Muscle layer of colon (tissue), 2 donors: Measurements from ENCODE around the gene ATXN3.
"Not testable (repeated sequence)": the region's sequence is repeated elsewhere in the genome, so short reads cannot be mapped to it uniquely, and the experiment has no call there.

Source experiments
- H3K27ac ChIP-seq: one replicate; pipeline ENCODE4 v1.7.0; 2013; ENCODE audit warnings: low read depth, mild to moderate bottlenecking, low read length, moderate library complexity
- H3K27me3 ChIP-seq, 2 donors: one replicate each; pipeline ENCODE4 v1.7.0; 2013; ENCODE audit warnings: low read length in 2 of 2, mild to moderate bottlenecking in 2 of 2; ENCODE audit not compliant: insufficient read depth in 2 of 2, control insufficient read depth in 1 of 2
- H3K36me3 ChIP-seq: one replicate; pipeline ENCODE4 v1.7.0; 2013; ENCODE audit warnings: mild to moderate bottlenecking, low read length; ENCODE audit not compliant: insufficient read depth
- H3K4me1 ChIP-seq: one replicate; pipeline ENCODE4 v1.7.0; 2013; ENCODE audit warnings: mild to moderate bottlenecking, low read length; ENCODE audit not compliant: insufficient read depth
- H3K4me3 ChIP-seq, 2 donors: one replicate each; pipeline ENCODE4 v1.7.0; 2013; ENCODE audit warnings: low read length in 2 of 2, low read depth in 1 of 2, mild to moderate bottlenecking in 1 of 2, moderate library complexity in 1 of 2
- H3K9ac ChIP-seq: one replicate; pipeline ENCODE4 v1.7.0; 2013; ENCODE audit warnings: low read length
- H3K9me3 ChIP-seq: one replicate; pipeline ENCODE4 v1.7.0; 2013; ENCODE audit warnings: mild to moderate bottlenecking, low read length
- donor health status: abdominal sarcoma.
- donor health status: Adenocarcinoma of cecum.

The ATXN3 gene

DNA sequence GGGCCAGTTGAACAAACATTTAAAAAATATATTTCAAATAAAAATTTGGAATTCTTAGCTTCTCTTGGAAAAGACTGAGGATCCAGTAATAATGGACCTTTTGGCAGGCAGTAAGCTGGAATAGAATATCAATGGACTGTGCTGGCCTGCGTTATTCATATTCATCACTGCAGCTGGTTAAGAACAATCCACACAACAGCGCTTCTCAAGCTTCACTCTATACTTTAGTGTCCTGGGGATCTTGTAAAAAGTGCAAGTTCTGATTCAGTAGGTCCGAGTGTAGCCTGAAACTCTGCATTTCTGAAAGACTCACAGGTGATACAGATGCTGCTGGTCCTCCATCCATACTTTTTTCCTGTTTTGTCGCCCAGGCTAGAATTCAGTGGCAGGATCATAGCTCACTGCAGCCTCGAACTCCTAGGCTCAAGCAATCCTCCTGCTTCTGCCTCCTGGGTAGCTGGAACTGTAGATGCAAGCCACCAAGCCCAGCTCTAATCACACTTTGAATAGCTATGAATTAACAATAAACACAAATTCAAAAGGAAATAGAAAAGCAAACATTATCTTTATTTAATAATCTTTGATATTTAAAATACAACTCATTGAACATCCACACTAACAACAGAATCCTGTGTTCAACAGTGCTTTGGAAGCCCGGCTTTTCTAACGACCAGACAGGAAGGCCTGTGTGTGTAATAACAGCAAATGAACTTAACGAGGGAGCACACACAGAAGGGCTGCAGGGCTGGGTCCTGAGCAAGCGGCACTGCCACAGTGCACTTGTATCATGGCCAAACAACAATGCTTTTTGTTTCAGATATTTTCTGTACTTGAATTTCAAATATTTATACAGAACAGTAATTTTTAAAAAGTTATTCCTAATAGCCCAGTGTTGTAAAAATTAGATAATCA is 48.1 kb downstream of the ATXN3 start:
- Histone ChIP-seq H3K27ac (no peak overlapping the region), H3K4me1 (no peaks in the 10 kb centered on the region), H3K9ac (no peak overlapping the region), H3K36me3 (peaks cover 3% of the 10 kb centered on the region), H3K9me3 (no peaks in the 10 kb centered on the region), H3K27me3 (no peaks in the 10 kb centered on the region), H3K4me3 (no peak overlapping the region)

DNA sequence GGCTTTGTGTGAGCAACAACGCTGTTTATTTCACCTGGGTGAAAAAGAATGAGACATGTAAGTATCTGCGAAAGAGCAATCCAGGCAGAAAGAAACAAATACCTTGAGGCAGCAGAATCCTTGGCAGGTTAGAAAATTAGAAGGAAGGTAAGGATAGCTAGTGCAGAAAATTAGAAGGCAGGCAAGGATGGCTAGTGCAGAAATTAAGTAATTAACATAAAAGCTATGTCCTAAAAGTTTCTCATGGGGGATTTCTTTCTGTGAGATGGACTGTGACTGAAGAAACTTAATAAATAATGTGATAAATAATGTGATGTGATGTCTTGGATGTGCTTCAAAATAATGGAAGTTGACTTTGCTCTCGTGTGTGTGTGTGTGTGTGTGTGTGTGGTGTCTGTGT is 56.6 kb downstream of the ATXN3 start:
- H3K9me3 ChIP-seq = no peaks in the 10 kb centered on the region
- H3K9ac ChIP-seq = no peak overlapping the region
- no peaks in the 10 kb centered on the region for H3K4me1 ChIP-seq
- H3K27ac ChIP-seq = no peak overlapping the region
- H3K36me3 ChIP-seq = no peaks in the 10 kb centered on the region
- no peaks in the 10 kb centered on the region for H3K27me3 ChIP-seq
- H3K4me3 ChIP-seq = no peak overlapping the region

DNA sequence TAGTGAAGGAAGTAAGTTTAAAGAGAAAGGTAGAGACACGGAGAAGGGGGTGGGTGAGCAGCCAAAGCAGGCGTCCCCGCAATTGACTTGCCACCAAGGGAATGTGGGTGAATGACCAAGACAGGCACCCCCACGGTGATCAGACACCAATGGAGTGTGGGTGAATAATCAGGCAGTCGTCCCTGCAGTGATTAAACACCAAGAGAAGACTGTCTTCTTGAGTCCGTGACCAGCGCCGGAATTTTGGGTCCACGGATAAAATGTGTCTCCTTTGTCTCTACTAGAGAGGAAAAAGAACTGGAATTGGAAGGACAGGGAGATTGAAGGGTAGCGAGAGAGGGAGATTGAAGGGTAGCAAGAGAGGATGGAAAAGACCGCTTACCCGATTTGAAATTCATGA is 57.2 kb downstream of the ATXN3 start:
- H3K27me3 ChIP-seq, H3K4me1 ChIP-seq, H3K9ac ChIP-seq, H3K4me3 ChIP-seq, H3K36me3 ChIP-seq, H3K27ac ChIP-seq, H3K9me3 ChIP-seq: not testable (repeated sequence)

DNA sequence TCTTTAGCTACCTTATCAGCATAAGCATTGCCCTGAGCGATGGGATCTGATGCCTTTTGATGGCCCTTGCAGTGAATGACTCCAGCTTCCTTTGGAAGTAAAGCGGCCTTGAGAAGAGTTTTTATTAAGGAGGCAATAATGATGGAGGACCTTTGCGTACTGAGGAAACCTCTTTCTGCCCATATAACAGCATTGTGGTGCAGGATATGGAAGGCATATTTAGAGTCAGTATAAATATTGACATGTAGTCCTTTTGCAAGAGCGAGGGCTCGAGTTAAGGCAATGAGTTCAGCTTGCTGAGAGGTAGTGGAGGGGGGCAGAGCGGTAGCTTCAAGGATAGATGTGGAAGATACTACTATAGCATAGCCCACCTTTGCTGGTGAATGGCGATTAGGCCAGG is 60.5 kb downstream of the ATXN3 start:
- not testable (repeated sequence) for H3K36me3 ChIP-seq, H3K4me1 ChIP-seq, H3K27me3 ChIP-seq, H3K9ac ChIP-seq, H3K9me3 ChIP-seq, H3K27ac ChIP-seq, H3K4me3 ChIP-seq

DNA sequence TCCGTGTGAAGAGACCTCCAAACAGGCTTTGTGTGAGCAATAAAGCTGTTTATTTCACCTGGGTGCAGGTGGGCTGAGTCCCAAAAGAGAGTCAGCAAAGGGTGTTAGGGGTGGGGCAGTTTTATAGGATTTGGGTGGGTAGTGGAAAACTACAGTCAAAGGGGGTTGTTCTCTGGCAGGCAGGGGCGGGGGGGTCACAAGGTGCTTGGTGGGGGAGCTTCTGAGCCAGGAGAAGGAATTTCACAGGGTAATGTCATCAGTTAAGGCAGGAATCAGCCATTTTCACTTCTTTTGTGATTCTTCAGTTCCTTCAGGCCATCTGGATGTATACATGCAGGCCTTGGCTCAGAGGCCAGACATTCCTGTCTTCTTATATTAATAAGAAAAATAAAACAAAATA is 64.6 kb downstream of the ATXN3 start:
- H3K9me3 ChIP-seq, H3K27me3 ChIP-seq, H3K4me3 ChIP-seq, H3K9ac ChIP-seq, H3K36me3 ChIP-seq, H3K27ac ChIP-seq: not testable (repeated sequence)
- H3K4me1 ChIP-seq = peaks cover 19% of the 10 kb centered on the region

DNA sequence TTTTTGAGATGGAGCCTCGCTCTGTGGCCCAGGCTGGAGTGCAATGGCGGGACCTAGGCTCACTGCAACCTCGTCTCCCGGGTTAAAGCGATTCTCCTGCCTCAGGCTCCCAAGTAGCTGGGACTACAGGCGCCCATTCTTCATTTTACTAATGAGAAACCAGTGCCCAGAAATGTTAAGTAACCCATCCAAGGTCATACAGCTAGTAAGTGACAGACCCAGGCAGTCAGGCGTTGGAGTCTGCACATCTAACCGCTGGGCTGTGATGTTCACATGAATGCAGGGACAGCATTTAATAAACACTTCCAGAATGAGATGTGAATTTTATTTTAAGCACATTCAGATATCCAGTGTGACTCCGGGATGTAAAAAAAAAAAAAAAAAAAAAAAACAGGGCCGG is 65.2 kb downstream of the ATXN3 start:
- peaks cover 25% of the 10 kb centered on the region for H3K4me1 ChIP-seq
- peak overlapping the region in 1 of 2 donors; percentile 94 for H3K4me3 ChIP-seq
- H3K9ac ChIP-seq = no peak overlapping the region
- H3K36me3 ChIP-seq = no peaks in the 10 kb centered on the region
- H3K27me3 ChIP-seq = no peaks in the 10 kb centered on the region
- H3K9me3 ChIP-seq = no peaks in the 10 kb centered on the region
- H3K27ac ChIP-seq = no peak overlapping the region

DNA sequence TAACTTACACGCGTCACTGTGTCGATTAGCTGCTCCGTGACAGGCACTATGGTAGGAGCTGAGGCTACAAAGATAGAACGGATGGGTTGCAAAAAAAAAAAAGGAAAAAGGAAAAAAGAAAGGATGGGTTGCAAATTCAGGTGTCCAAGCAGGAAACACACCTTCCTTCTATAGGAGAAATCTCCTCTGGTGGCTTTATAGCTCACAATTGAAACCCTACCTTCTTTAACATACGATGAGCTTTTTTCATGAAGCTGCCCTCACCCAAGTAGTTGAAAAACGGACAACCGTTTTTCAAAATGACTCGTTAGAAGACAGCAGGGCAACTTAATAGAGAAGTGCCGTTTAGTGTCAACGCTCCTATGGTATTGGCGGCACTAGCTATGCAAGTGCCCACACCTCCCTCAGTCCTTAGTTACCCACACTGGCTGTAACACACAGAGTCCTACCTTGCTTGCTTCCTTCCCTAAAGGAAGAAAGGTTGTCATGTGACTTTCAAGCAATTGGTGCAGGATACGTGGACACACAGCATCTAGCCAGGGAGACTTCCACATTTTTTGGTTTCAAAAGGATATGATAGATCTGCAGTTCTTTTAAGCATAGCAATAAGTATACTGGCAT is 65.8 kb downstream of the ATXN3 start:
- Histone ChIP-seq H3K4me3 (peak overlapping the region; percentile 55 to 94), H3K36me3 (no peaks in the 10 kb centered on the region), H3K27ac (peak overlapping the region; percentile 88), H3K9me3 (no peaks in the 10 kb centered on the region), H3K9ac (peak overlapping the region; percentile 87), H3K4me1 (peaks cover 31% of the 10 kb centered on the region), H3K27me3 (no peaks in the 10 kb centered on the region)

DNA sequence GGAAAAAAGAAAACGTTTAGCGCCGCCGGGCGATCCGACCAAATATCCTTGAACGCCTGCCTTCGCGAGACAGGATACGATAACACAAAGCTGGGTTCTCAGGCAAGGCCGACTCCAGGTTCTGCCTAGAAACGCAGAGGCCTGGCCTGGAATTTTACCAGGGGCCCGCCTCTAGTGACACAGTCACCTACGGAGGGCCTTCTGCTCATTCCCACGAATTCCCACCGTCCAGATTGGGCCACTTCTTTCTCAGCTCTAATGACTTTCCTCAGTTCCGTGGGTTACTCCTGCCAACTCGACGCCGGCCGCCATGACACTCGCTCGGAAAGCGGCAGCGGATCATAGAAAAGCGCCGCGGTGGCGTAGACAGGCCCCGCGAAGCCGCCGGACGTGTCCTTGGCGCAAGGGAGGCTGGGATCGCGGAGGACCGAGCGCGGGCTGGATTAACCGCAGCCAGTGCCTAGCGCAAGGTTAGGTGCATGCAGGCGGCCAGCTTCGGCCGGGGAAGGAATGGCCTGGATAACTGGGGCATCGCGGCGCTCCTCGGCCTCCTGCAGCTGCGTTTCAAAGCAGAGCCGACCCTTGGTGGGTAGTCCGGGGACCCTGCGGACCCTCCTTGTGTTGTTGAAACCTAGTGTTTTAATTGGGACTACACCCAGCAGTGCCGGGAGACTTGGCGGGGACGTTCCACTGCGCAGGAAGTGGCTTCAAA is 66.5 kb downstream of the ATXN3 start, which contains the start of gene TRIP11:
Gene TRIP11, minus strand, starts transcription at position 341 of the 712 bp plus-strand sequence. CDS start 374 bp downstream, outside the sequence.
- H3K27ac ChIP-seq = peak within 1 kb of the TSS; percentile 88
- H3K36me3 ChIP-seq = no peaks in the 10 kb centered on the region
- no peaks in the 10 kb centered on the region for H3K9me3 ChIP-seq
- peak within 1 kb of the TSS; percentile 55 to 94 for H3K4me3 ChIP-seq
- peaks cover 31% of the 10 kb centered on the region for H3K4me1 ChIP-seq
- peak within 1 kb of the TSS; percentile 87 for H3K9ac ChIP-seq
- H3K27me3 ChIP-seq = no peaks in the 10 kb centered on the region

DNA sequence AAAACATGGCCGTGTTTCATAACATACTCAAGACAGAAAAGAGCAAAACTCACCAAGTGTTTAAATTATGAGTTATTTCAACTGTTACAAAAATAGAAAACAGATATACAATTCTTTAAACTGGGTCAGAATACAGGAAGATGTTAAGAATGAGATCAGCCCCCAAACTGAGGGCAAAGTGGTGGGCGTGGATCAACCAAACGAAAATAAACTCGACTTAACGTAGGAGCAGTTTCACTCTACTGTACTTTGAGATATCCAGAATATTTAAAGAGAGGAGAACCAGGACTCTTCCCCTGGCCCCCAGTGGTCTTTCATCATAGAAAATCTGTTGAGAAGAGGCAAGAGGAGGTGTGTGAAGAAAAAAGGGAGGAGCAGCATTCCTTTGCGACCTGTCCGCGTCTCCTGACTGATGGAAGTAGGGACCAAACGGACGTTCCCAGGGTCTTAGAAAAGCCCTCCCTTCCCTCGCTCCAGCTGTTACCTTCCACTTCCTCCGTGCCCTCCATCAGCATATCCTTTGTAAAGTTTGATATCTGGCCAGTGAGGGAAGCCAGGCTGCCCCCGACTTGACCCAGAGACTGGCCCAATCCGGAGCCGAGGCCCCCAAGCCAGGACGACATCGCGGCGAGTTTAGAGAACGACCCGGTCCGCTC is 67.2 kb downstream of the ATXN3 start:
- peak overlapping the region; percentile 55 to 94 for H3K4me3 ChIP-seq
- H3K27me3 ChIP-seq = no peaks in the 10 kb centered on the region
- peak overlapping the region; percentile 88 for H3K27ac ChIP-seq
- H3K4me1 ChIP-seq = peaks cover 31% of the 10 kb centered on the region
- no peaks in the 10 kb centered on the region for H3K36me3 ChIP-seq
- H3K9me3 ChIP-seq = no peaks in the 10 kb centered on the region
- peak overlapping the region; percentile 87 for H3K9ac ChIP-seq

DNA sequence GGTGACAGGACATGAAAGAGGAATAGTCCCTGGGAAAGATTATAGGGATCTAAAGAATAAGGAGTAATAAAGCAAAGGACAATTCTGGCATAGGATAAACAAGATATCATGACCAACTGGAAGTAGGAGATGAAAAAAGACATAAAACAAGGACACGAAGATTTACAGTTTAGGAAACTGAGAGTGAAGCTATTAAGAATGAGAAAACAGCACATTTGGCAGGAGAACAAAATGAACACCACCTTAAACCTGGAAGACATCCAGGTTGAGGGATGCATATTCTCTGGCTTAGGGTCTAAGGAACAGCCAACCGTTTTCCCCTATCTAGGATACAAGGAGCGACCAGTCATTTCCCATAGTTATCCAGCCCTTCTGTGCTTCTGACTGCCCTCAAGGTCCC is 68.4 kb downstream of the ATXN3 start:
- H3K9ac ChIP-seq = no peak overlapping the region

DNA sequence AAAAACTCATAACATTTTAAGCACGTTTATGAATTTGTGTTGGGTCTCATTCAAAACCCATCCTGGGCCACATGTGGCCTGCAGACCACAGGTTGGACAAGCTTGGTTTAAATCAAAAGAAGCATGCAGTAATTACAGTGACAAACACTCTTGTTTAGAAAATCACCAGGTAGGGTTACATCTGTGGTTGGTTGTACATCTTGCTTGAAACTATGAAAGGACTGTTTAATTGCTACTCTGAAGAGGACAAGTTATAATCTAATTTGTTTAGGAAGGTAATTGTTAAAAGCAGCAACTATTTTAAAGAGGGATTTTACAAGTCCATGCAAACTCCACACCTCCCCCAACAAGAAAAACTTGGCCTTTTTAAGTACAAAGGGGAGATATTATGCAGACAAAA is 70.5 kb downstream of the ATXN3 start:
- Histone ChIP-seq H3K4me1 (peaks cover 27% of the 10 kb centered on the region), H3K9ac (no peak overlapping the region), H3K36me3 (peaks cover 4% of the 10 kb centered on the region), H3K27me3 (no peaks in the 10 kb centered on the region), H3K27ac (no peak overlapping the region), H3K4me3 (no peak overlapping the region), H3K9me3 (no peaks in the 10 kb centered on the region)

More for the DNA sequence above, 68.4 kb downstream of the ATXN3 start:
- Histone ChIP-seq H3K27me3 (no peaks in the 10 kb centered on the region), H3K27ac (no peak overlapping the region), H3K36me3 (no peaks in the 10 kb centered on the region), H3K9me3 (no peaks in the 10 kb centered on the region), H3K4me3 (peak overlapping the region in 1 of 2 donors; percentile 94), H3K4me1 (peaks cover 31% of the 10 kb centered on the region)
